Fibroblast of lung (primary cell): ENCODE measurements around the gene SIRPD.

ENCODE experiments used
- EZH2 ChIP-seq: IDR thresholded peaks from 2 replicates; pipeline ENCODE4 v1.5.1; 2012; ENCODE audit warnings: low read length, control low read depth, mild to moderate bottlenecking; ENCODE audit errors: missing control alignments
- TF ChIP-seq, protein P1 (sequence below), 2 donors: IDR thresholded peaks in 1 of 2; conservative IDR thresholded peaks in 1 of 2; 1 replicate in 1 of 2; 2 replicates in 1 of 2; pipeline ENCODE4 v1.5.1; 2011 to 2012; ENCODE audit warnings: low read length in 2 of 2, control low read depth in 1 of 2, inconsistent platforms in 1 of 2, low read depth in 1 of 2, mild to moderate bottlenecking in 1 of 2

DNA sequence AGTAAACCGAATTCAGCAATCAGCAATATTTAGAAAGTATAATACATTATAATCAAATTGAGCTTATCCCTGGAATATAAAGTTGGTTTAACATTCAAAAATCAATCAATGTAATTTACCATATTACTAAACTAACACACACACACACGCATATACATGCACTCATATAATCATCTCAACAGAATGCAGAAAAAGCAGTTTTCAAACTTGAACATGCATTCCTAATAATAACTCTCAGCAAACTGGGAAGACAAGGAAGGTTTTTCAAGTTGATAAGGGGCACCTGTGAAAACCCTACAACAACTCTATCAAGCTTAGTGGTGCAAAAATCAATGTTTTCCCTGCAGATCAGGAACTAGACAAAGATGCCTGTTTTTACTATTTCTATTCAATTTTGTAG is 70.9 kb downstream of the SIRPD start:
- TF ChIP-seq EZH2 = no peak
- TF ChIP-seq, protein P1, sequence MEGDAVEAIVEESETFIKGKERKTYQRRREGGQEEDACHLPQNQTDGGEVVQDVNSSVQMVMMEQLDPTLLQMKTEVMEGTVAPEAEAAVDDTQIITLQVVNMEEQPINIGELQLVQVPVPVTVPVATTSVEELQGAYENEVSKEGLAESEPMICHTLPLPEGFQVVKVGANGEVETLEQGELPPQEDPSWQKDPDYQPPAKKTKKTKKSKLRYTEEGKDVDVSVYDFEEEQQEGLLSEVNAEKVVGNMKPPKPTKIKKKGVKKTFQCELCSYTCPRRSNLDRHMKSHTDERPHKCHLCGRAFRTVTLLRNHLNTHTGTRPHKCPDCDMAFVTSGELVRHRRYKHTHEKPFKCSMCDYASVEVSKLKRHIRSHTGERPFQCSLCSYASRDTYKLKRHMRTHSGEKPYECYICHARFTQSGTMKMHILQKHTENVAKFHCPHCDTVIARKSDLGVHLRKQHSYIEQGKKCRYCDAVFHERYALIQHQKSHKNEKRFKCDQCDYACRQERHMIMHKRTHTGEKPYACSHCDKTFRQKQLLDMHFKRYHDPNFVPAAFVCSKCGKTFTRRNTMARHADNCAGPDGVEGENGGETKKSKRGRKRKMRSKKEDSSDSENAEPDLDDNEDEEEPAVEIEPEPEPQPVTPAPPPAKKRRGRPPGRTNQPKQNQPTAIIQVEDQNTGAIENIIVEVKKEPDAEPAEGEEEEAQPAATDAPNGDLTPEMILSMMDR (conservative IDR thresholded peaks at IDR 0.05 in 1 of 2, IDR thresholded peaks at IDR 0.05 in 1 of 2; ENCODE audit: low read depth in 1 of 2, low read length in 2 of 2) = no peak
